GM23338 (cell line): Measurements from ENCODE around the gene GATAD2B. TPM values are rescaled to one million over a fixed set of nuclear protein-coding genes. Genes with fewer than 3 reads are reported as not detected.

Source experiments
- ATAC-seq: fragments of 200-7000 bp; cut with Tn5 transposase; 3 replicates; pipeline ENCODE4 v1.9.1; 2020
- DNase-seq: peaks from one replicate; pipeline ENCODE4 v3.0.0-alpha.2; 2015; ENCODE audit warnings: low spot score
- H2AFZ ChIP-seq: fragments of 200-600 bp; sonication (generic); 2 replicates; pipeline ENCODE4 v1.8.0; 2016; ENCODE audit warnings: antibody characterized with exemption, mild to moderate bottlenecking, moderate library complexity
- H3F3A ChIP-seq: fragments of 200-600 bp; sonication (generic); replicated peaks from 2 replicates; pipeline ENCODE4 v1.8.0; 2017; ENCODE audit warnings: antibody characterized with exemption, mixed run types, low read depth
- H3K27ac ChIP-seq: fragments of 200-600 bp; sonication (generic); 2 replicates; pipeline ENCODE4 v1.6.1; 2016; ENCODE audit warnings: low read depth
- H3K27me3 ChIP-seq: fragments of 200-600 bp; sonication (generic); 2 replicates; pipeline ENCODE4 v1.8.0; 2016; ENCODE audit warnings: mild to moderate bottlenecking, mixed run types, moderate library complexity; ENCODE audit not compliant: insufficient read depth
- H3K36me3 ChIP-seq: fragments of 200-600 bp; sonication (generic); 2 replicates; pipeline ENCODE4 v1.8.0; 2016; ENCODE audit warnings: mild to moderate bottlenecking; ENCODE audit not compliant: insufficient read depth
- H3K4me1 ChIP-seq: fragments of 200-600 bp; sonication (generic); 2 replicates; pipeline ENCODE4 v1.8.0; 2016; ENCODE audit warnings: mild to moderate bottlenecking, moderate library complexity; ENCODE audit not compliant: insufficient read depth
- H3K4me2 ChIP-seq: fragments of 200-600 bp; sonication (generic); 2 replicates; pipeline ENCODE4 v1.7.1; 2017; ENCODE audit warnings: mixed run types
- H3K4me3 ChIP-seq: fragments of 200-600 bp; sonication (generic); 2 replicates; pipeline ENCODE4 v1.6.1; 2016; ENCODE audit warnings: mixed run types
- H3K79me2 ChIP-seq: fragments of 200-600 bp; sonication (generic); replicated peaks from 2 replicates; pipeline ENCODE4 v1.8.0; 2017; ENCODE audit warnings: mild to moderate bottlenecking; ENCODE audit not compliant: insufficient read depth
- H3K9me2 ChIP-seq: fragments of 200-600 bp; sonication (generic); 2 replicates; pipeline ENCODE4 v1.8.0; 2017; ENCODE audit not compliant: insufficient read depth
- H4K20me1 ChIP-seq: fragments of 200-600 bp; sonication (generic); replicated peaks from 2 replicates; pipeline ENCODE4 v1.8.0; 2017; ENCODE audit warnings: mild to moderate bottlenecking; ENCODE audit not compliant: insufficient read depth
- H3K27ac Mint-ChIP-seq: 2 replicates; pipeline ENCODE4 v1.8.0; 2020; ENCODE audit warnings: inconsistent platforms, mild to moderate bottlenecking, moderate library complexity, mixed read lengths
- H3K27me3 Mint-ChIP-seq: 3 replicates; pipeline ENCODE4 v1.8.0; 2022; ENCODE audit warnings: low read depth, mild to moderate bottlenecking, moderate library complexity, mixed read lengths, inconsistent platforms; ENCODE audit not compliant: insufficient read depth, poor library complexity
- H3K36me3 Mint-ChIP-seq: 3 replicates; pipeline ENCODE4 v1.8.0; 2021; ENCODE audit warnings: low read depth, mild to moderate bottlenecking, inconsistent platforms, moderate library complexity, mixed read lengths
- H3K4me1 Mint-ChIP-seq: 3 replicates; pipeline ENCODE4 v1.8.0; 2020; ENCODE audit warnings: mild to moderate bottlenecking, inconsistent platforms, mixed read lengths
- H3K4me3 Mint-ChIP-seq: 3 replicates; pipeline ENCODE4 v1.8.0; 2021; ENCODE audit warnings: moderate library complexity, mild to moderate bottlenecking, inconsistent platforms, mixed read lengths
- H3K9me3 Mint-ChIP-seq: 3 replicates; pipeline ENCODE4 v1.8.0; 2020; ENCODE audit warnings: moderate library complexity, mild to moderate bottlenecking, inconsistent platforms, mixed read lengths
- EZH2phosphoT487 ChIP-seq: fragments of 200-600 bp; sonication (generic); IDR thresholded peaks from one replicate; pipeline ENCODE4 v1.8.1; 2018; ENCODE audit warnings: antibody characterized with exemption; ENCODE audit not compliant: unreplicated experiment
- NANOG ChIP-seq: IDR thresholded peaks from 2 replicates; pipeline ENCODE4 v1.6.1; 2016; ENCODE audit warnings: antibody characterized with exemption, borderline replicate concordance
- POLR2AphosphoS5 ChIP-seq: IDR thresholded peaks from 2 replicates; pipeline ENCODE4 v1.6.1; 2016; ENCODE audit warnings: antibody characterized with exemption, low read depth
- REST ChIP-seq: IDR thresholded peaks from one replicate; pipeline ENCODE4 v1.6.1; 2018; ENCODE audit warnings: antibody characterized with exemption; ENCODE audit not compliant: unreplicated experiment
- STAT1 ChIP-seq: IDR thresholded peaks from one replicate; pipeline ENCODE4 v1.6.1; 2016; ENCODE audit warnings: antibody characterized with exemption; ENCODE audit not compliant: unreplicated experiment
- ZNF114 ChIP-seq: fragments of 250-450 bp; sonication (Bioruptor Pico); IDR thresholded peaks from 2 replicates; pipeline ENCODE4 v1.5.0; 2020; ENCODE audit warnings: mild to moderate bottlenecking, moderate library complexity
- ZNF462 ChIP-seq: fragments of 250-450 bp; sonication (Bioruptor Pico); IDR thresholded peaks from 2 replicates; pipeline ENCODE4 v1.5.0; 2020; ENCODE audit warnings: mild to moderate bottlenecking, moderate library complexity
- polyA plus RNA-seq: library from polyadenylated mRNA; unstranded; fragments of >200 nt; fragmentation: Nextera tagmentation; extraction: Ambion mirVana; gene quantifications from 2 replicates; pipeline ENCODE4 v1.2.1, GENCODE V29; 2016
- total RNA-seq: library from RNA; depleted of rRNA; stranded (reverse); fragments of >200 nt; shearing (Covaris generic); gene quantifications from 2 replicates; pipeline ENCODE4 v1.2.3, GENCODE V29; 2014
- TF ChIP-seq, protein P1 (sequence below): IDR thresholded peaks from 2 replicates; pipeline ENCODE4 v1.6.1; 2016; ENCODE audit warnings: antibody characterized with exemption
- TF ChIP-seq, protein P2 (sequence below), 2 experiments: fragments of 200-600 bp in 1 of 2; sonication (generic) in 1 of 2; conservative IDR thresholded peaks; 2 replicates each; pipeline versions ENCODE4 v1.5.1 to v1.6.1; 2016 to 2017; ENCODE audit warnings: antibody characterized with exemption in 2 of 2, low read depth in 2 of 2, mild to moderate bottlenecking in 2 of 2, moderate library complexity in 1 of 2

Gene GATAD2B
- total and polyA plus RNA-seq, 2 experiments from 2014 or later, result 5.2 to 17.8 TPM

GRCh38 chr1:153799016-153799415 is 123.8 kb downstream of the GATAD2B start (continued):
- TF ChIP-seq, protein P1, sequence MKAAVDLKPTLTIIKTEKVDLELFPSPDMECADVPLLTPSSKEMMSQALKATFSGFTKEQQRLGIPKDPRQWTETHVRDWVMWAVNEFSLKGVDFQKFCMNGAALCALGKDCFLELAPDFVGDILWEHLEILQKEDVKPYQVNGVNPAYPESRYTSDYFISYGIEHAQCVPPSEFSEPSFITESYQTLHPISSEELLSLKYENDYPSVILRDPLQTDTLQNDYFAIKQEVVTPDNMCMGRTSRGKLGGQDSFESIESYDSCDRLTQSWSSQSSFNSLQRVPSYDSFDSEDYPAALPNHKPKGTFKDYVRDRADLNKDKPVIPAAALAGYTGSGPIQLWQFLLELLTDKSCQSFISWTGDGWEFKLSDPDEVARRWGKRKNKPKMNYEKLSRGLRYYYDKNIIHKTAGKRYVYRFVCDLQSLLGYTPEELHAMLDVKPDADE, result no peak
- TF ChIP-seq, protein P2, sequence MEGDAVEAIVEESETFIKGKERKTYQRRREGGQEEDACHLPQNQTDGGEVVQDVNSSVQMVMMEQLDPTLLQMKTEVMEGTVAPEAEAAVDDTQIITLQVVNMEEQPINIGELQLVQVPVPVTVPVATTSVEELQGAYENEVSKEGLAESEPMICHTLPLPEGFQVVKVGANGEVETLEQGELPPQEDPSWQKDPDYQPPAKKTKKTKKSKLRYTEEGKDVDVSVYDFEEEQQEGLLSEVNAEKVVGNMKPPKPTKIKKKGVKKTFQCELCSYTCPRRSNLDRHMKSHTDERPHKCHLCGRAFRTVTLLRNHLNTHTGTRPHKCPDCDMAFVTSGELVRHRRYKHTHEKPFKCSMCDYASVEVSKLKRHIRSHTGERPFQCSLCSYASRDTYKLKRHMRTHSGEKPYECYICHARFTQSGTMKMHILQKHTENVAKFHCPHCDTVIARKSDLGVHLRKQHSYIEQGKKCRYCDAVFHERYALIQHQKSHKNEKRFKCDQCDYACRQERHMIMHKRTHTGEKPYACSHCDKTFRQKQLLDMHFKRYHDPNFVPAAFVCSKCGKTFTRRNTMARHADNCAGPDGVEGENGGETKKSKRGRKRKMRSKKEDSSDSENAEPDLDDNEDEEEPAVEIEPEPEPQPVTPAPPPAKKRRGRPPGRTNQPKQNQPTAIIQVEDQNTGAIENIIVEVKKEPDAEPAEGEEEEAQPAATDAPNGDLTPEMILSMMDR (conservative IDR thresholded peaks at IDR 0.05; ENCODE audit: low read depth in 2 of 2), result no peak

DNA sequence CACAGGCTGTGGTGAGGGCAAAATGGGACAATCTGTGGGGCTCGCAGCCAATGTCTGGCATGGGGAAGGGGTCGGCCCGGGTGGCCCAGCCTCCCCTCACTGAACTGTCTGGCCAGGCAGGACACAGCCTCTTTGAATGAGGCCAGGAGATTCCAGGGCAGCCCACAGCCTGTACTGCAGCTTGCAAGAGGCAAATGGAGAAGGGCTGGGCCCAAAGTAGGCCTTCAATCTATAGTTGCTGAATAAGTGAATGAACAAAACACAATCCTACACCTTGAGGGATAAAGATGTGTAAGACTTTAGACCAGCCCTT is 124.3 kb downstream of the GATAD2B start:
- TF ChIP-seq ZNF462 (CRISPR knock-in tag), result no peak
- no peak for TF ChIP-seq EZH2phosphoT487
- no peak for TF ChIP-seq NANOG
- TF ChIP-seq STAT1, result no peak
- TF ChIP-seq POLR2AphosphoS5, result no peak
- TF ChIP-seq, protein P2 (conservative IDR thresholded peaks at IDR 0.05; ENCODE audit: low read depth in 2 of 2), result no peak
- TF ChIP-seq REST, result no peak
- no peak for TF ChIP-seq ZNF114 (CRISPR knock-in tag)
- Mint-ChIP-seq H3K9me3 (no peaks in the 10 kb centered on the region), H3K36me3 (peaks cover 5% of the 10 kb centered on the region; the same call in 1 of the 3 replicates), H3K27me3 (peaks cover 15% of the 10 kb centered on the region), H3K4me1 (peaks cover 29% of the 10 kb centered on the region), H3K4me3 (no peak overlapping the region), H3K27ac (0 out of 2 replicates have a peak overlapping the region, but pooled peaks have one; percentile 50)
- no peak overlapping the region for H3K4me2 ChIP-seq
- H3K79me2 ChIP-seq, result no peaks in the 10 kb centered on the region
- no peak overlapping the region for H3K4me3 ChIP-seq
- H3K27me3 ChIP-seq, result no peaks in the 10 kb centered on the region
- ATAC-seq (no peak), DNase-seq (no peak)
- H3F3A ChIP-seq, result 0 out of 2 replicates have a peak, but pooled peaks cover 7% of the 10 kb centered on the region
- H4K20me1 ChIP-seq, result 0 out of 2 replicates have a peak, but pooled peaks cover 3% of the 10 kb centered on the region
- peak overlapping the region; percentile 85; the same call in 1 of the 2 replicates for H3K27ac ChIP-seq
- no peaks in the 10 kb centered on the region for H3K9me2 ChIP-seq
- H3K36me3 ChIP-seq, result no peaks in the 10 kb centered on the region
- peaks cover 16% of the 10 kb centered on the region for H3K4me1 ChIP-seq
- no peak overlapping the region for H2AFZ ChIP-seq
